GM12891 (cell line): ENCODE data around the gene TMEM204.

Experiments used
- POLR2A ChIP-seq: IDR thresholded peaks from 2 replicates; pipeline ENCODE4 v1.6.1; 2011; ENCODE audit warnings: low read depth, low read length, control low read depth
- POLR2AphosphoS5 ChIP-seq: IDR thresholded peaks from 2 replicates; pipeline ENCODE4 v1.6.1; 2011; ENCODE audit warnings: low read depth, low read length, control low read depth
- SPI1 ChIP-seq: IDR thresholded peaks from 2 replicates; pipeline ENCODE4 v1.6.1; 2011; ENCODE audit warnings: low read depth, low read length, control low read depth
- TAF1 ChIP-seq: IDR thresholded peaks from 2 replicates; pipeline ENCODE4 v1.6.1; 2011; ENCODE audit warnings: low read depth, low read length, control low read depth

- TF ChIP-seq SPI1 (no peak), TAF1 (no peak), POLR2AphosphoS5 (no peak), POLR2A (no peak)
Measured at GRCh38 chr16:1502092-1503004, 31.1 kb upstream of the TMEM204 start.
